Activated T-cell treated with anti-CD3 and anti-CD28 coated beads for 48 hours (primary cell): ENCODE results near the gene PLXNA3.
A peak's percentile ranks its signal among the peaks of the same experiment; 100 is the strongest.

Experiments
- DNase-seq: peaks from one replicate; pipeline ENCODE4 v3.0.0-alpha.2; 2020; ENCODE audit warnings: low read depth

PLXNA3 gene

GRCh38 chrX:154458116-154458953, at the start of gene PLXNA3:
Gene PLXNA3, plus strand, starts transcription at chrX:154458281. Its CDS starts 1,903 bp downstream, at chrX:154460184.
- DNase-seq: peak; percentile 57

GRCh38 chrX:154408659-154409221, 49.3 kb upstream of the PLXNA3 start:
- DNase-seq: no peak

- no peak for DNase-seq
Measured at GRCh38 chrX:154409222-154409871, 48.7 kb upstream of the PLXNA3 start, which contains the start of gene DNASE1L1. Gene DNASE1L1, minus strand, starts transcription at chrX:154409254. Its CDS starts 3,686 bp downstream, at chrX:154405568.

GRCh38 chrX:154411981-154412340, 46.1 kb upstream of the PLXNA3 start:
- peak; percentile 51 for DNase-seq

GRCh38 chrX:154412468-154412867, 45.6 kb upstream of the PLXNA3 start:
- DNase-seq: no peak

- DNase-seq: no peak
Measured at GRCh38 chrX:154413142-154413541, 44.9 kb upstream of the PLXNA3 start.

GRCh38 chrX:154417157-154417556, 40.9 kb upstream of the PLXNA3 start:
- no peak for DNase-seq

GRCh38 chrX:154419189-154419588, 38.9 kb upstream of the PLXNA3 start:
- DNase-seq: no peak

GRCh38 chrX:154419688-154420401, 38.2 kb upstream of the PLXNA3 start:
- no peak for DNase-seq

- DNase-seq: no peak
Measured at GRCh38 chrX:154420402-154420756, 37.7 kb upstream of the PLXNA3 start.

- no peak for DNase-seq
Measured at GRCh38 chrX:154426916-154427770, 30.9 kb upstream of the PLXNA3 start.

GRCh38 chrX:154428176-154429171, 29.6 kb upstream of the PLXNA3 start, which contains the start of gene ATP6AP1:
Gene ATP6AP1, plus strand, starts transcription at chrX:154428677. Its CDS starts 16 bp downstream, at chrX:154428693.
- DNase-seq: peak; percentile 88

- no peak for DNase-seq
Measured at GRCh38 chrX:154429711-154430110, 28.4 kb upstream of the PLXNA3 start.

GRCh38 chrX:154430479-154430878, 27.6 kb upstream of the PLXNA3 start:
- no peak for DNase-seq

GRCh38 chrX:154430916-154431315, 27.2 kb upstream of the PLXNA3 start:
- no peak for DNase-seq

- no peak for DNase-seq
Measured at GRCh38 chrX:154431341-154431740, 26.7 kb upstream of the PLXNA3 start.

GRCh38 chrX:154432210-154432609, 25.9 kb upstream of the PLXNA3 start:
- DNase-seq: no peak

- DNase-seq: no peak
Measured at GRCh38 chrX:154433605-154434004, 24.5 kb upstream of the PLXNA3 start.

GRCh38 chrX:154434394-154435168, 23.5 kb upstream of the PLXNA3 start:
- no peak for DNase-seq
